GM19463 (cell line): ENCODE measurements around the gene DBI.

Source experiments
- ATAC-seq: cut with Tn5 transposase; IDR thresholded peaks from one replicate; pipeline ENCODE4 v1.9.1; 2021; ENCODE audit warnings: mild to moderate bottlenecking, moderate library complexity; ENCODE audit not compliant: unreplicated experiment

DBI gene

DNA sequence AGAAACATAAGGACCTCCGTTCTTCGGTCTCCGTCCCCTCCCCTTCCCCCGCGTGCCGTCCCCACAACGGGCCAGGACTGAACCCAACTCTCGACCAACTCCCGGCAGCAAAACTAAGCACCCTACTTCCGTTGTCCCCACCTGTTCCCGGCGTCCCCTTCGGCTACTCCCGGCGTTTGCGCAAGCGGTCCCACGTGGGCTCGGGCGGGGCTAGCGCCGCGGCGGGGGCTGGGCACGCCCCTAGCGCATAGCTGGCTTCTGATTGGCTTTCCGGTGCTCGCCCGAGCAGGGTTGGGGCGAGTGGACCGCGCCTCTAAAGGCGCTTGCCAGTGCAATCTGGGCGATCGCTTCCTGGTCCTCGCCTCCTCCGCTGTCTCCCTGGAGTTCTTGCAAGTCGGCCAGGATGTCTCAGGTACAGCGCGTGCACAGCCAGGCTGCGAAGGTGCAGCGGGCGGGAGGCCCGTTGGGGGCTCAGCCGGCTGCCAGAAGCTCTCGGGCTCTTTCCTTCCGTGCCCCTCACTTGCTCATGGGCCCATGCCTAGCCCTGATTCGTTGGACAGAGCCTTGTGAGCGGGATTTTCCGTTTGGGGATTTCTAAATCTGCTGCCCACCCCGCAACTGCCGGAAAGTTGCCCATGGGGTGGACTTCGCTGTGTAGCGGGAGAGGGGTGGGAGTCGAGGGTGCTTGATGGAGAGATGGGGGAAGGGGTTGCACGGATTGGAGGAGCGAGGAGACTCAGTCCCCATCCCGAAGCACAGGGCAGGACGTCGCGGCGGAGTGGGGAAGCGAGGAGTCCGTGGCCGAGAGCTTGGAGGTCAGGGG is at the start of gene DBI, which contains the start of gene C2orf76:
Gene DBI, plus strand, starts transcription at position 329 of the 823 bp plus-strand sequence. Its CDS starts 75 bp downstream, at position 404.
Gene C2orf76, minus strand, starts transcription at position 186 of the 823 bp plus-strand sequence. CDS start 26,875 bp downstream, outside the sequence.
- ATAC-seq, result peak; percentile 94

DNA sequence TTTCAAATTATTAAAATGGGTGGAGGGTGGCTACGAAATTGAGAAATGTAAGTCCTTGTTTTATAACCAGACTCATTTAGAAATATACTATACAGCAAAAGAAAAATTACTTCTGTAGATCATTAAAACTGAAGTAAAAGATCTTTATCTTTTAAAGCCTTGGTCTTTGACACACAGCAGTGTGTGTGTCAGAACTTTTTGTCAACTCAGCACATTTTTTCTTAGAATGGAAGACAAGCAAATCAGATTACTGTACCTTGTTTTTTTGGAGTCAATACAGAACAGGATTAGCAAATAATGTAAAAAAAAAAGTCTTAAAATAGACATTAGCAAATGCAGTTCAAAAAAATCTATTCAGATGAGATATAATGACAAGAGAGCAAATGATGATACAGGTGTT is 49.2 kb upstream of the DBI start:
- no peak for ATAC-seq

- no peak for ATAC-seq
Measured at GRCh38 chr2:119319593-119319992, 47.2 kb upstream of the DBI start.

DNA sequence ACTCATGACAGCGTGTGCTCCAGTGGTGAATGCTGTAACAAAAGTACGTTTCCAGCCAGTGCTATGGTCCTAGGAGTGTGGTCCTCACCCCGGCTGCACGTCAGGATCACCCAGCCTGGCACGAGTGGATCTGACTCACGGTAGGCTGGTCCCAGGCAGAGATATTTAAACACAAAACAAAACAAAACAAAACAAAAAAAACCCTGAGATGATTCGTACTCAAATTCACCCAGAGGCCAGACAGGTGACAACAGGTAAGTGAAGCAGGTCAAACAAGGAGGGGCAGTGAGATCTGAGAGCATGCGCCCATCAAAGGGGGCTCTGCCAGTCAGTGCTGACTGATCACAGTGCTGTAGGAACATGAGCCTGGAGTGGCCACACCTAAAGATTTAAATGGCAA is 43.3 kb upstream of the DBI start:
- no peak for ATAC-seq

GRCh38 chr2:119324685-119325270 is 42.0 kb upstream of the DBI start:
- ATAC-seq, result no peak

- ATAC-seq, result no peak
Measured at GRCh38 chr2:119326938-119327337, 39.8 kb upstream of the DBI start.

GRCh38 chr2:119327431-119327830 is 39.3 kb upstream of the DBI start:
- ATAC-seq, result no peak

GRCh38 chr2:119332953-119333352 is 33.8 kb upstream of the DBI start:
- ATAC-seq, result no peak

GRCh38 chr2:119333360-119333759 is 33.4 kb upstream of the DBI start:
- ATAC-seq, result no peak

GRCh38 chr2:119333833-119334232 is 32.9 kb upstream of the DBI start:
- no peak for ATAC-seq

- ATAC-seq, result no peak
Measured at GRCh38 chr2:119337749-119338148, 29.0 kb upstream of the DBI start.

- no peak for ATAC-seq
Measured at GRCh38 chr2:119338272-119338671, 28.5 kb upstream of the DBI start.

DNA sequence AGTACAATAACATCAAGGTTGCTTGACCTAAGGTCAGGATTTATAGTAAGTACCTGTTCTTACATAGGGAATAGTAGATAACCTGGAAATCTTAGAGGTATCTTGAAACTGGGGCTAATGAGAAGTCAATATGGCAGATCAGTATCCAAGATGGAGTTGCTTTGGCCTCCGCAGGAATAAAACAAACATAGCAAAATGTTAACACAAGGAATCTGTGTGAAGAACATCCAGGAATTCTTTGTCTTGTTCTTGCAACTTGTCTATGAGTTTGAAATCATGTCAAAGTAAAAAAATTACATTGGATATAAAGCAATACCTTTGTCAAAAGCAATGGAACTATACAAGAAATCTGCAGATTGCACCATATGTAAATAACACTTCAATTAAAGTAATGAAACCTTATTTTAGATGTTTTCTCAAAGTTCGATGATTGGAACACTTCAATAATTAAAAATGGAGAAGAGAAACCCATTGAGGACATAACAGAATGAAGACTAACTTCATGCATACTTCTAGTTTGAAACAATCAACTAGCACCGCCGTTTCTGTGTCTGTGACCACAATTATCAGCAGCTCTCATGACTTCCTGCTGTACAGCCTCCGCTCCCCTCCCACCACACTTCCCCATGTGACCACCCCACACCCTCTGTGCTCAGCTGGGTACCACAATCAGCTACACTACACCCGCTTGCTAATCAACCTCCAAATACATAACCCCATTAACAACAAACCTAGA is 27.8 kb upstream of the DBI start:
- peak; percentile 99 for ATAC-seq

GRCh38 chr2:119339562-119339923 is 27.2 kb upstream of the DBI start:
- peak; percentile 14 for ATAC-seq

DNA sequence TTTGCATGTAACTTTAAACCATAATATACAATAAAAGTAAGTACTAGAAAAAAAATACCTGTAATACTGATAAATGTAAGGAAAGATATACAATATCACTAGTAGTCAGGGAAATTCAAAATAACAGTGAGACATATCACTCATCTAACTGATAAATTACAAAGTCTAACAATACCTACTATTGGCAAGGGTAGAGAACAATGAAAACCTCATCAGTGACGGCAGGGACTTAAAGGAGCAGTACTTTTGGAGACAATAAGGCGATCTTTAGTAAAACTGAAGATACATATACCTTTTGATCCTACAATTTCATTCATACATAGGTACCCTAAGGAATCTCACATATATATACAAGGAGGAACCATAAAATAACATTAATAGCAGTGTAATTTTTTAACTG is 25.1 kb upstream of the DBI start:
- no peak for ATAC-seq

GRCh38 chr2:119349289-119349688 is 17.5 kb upstream of the DBI start:
- ATAC-seq, result no peak

DNA sequence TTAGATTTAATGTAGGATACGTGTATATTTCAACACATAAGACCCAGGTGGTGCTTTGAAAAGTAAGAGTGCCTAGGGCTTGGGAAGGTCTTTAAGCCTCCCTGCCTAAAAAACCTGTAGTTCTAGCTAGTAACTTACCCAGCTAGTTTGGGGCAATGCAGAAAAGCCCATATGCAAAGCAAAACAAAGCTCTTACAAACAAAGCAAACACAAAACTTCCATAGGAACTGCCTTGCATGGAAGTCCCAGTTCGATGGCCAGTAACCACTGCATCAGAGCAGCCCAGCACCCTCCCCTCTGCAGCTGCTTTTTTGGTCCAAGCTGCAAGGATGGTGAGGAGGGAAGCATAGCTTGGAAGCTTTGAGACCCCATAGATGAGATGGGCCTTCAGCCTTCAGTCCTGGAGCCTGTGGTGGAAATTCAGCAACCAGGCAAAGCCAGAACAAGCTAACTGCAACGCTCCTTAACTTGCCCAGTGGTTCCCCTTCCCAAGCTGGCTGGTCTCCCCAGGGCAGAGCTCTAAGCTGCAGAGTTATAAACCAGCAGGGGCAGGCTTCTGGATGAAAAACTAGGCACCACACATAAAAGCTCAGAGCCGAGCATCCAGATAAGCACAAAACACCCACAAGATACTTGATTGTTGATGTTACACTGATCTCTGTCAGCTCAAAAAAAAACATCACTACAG is 16.3 kb upstream of the DBI start:
- no peak for ATAC-seq

- peak; percentile 96 for ATAC-seq
Measured at GRCh38 chr2:119352357-119352756, 14.4 kb upstream of the DBI start.

DNA sequence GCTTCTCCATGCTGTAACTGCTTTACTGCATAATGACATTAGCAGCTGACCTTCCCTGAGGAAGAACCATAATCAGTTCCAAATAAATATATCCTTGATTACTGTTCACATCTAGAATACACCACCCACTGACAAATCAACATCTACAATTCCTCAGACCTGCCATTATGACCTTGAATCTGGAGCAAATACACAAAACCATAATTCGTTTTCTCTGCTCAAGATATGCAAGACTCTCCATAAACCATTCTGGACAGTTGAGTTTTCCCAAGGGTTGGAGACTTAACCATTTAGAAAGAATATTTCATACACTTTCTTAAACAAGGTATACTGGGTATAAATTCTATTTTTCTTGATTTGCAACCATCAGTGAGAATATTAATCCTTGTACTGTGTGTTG is 11.9 kb upstream of the DBI start:
- ATAC-seq, result no peak

- ATAC-seq, result no peak
Measured at GRCh38 chr2:119359774-119360173, 7.0 kb upstream of the DBI start.

DNA sequence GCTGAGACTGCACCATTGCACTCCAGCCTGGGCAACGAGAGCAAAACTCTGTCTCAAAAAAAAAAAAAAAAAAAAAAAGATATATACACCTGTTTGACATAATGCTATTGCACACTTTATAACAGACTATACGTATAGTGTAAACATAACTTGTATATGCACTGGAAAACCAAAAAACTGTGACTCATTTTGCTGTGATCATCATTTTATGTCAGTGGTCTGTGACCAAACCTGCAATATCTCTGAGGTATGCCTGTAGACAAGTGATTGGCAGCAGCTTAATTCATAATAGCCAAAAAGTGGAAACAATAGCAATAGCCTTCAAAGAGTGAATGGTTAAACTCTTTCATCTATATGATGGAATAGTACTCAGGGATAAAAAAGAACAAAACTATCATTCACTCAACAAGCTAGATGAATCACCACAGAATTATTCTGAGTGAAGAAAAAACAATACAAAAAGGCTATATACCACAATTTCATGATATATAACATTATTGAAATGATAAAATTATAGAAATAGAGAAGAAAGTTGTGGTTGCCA is 6.3 kb upstream of the DBI start:
- ATAC-seq, result no peak
